ENCODE data around the gene LRRC63. TPM values are rescaled to one million over a fixed set of nuclear protein-coding genes. Genes with fewer than 3 reads are reported as not detected.

The LRRC63 gene
- total and polyA plus RNA-seq, 2 donors (not counting 3 experiments of a cell fraction or from before 2014, with no cell fraction given) = 0.04 TPM; not detected in 1

- dilution Hi-C loops (cut with MboI; ENCODE audit: extremely low pct_ligation_motif_present, low sequenced_read_pairs) = no loop called here
- no peak overlapping the region for H3K4me2 ChIP-seq (ENCODE audit: insufficient read depth, low read length)
- no peak for DNase-seq (ENCODE audit: low read depth, low spot score)
Measured at GRCh38 chr13:46317120-46317519, 105.4 kb downstream of the LRRC63 start.

More at GRCh38 chr13:46317120-46317519, 105.4 kb downstream of the LRRC63 start:
- Histone ChIP-seq H3K27ac (ENCODE audit: insufficient read depth, low read depth, low read length) (no peak overlapping the region), H4K20me1 (replicated peaks; ENCODE audit: control insufficient read depth, extremely low read depth, insufficient read depth, low read length) (no peaks in the 10 kb centered on the region), H3K9ac (replicated peaks; ENCODE audit: extremely low read depth, insufficient read depth, low read length) (no peak overlapping the region), H3K9me1 (replicated peaks; ENCODE audit: control insufficient read depth, extremely low read depth, insufficient read depth, low read length) (no peaks in the 10 kb centered on the region), H3K4me3 (replicated peaks in 1 of 3; ENCODE audit: insufficient read depth in 1 of 3, low read depth in 1 of 3, low read length in 3 of 3) (no peak overlapping the region), H3K4me1 (ENCODE audit: control insufficient read depth, extremely low read depth, insufficient read depth, low read length) (no peaks in the 10 kb centered on the region), H3K36me3 (ENCODE audit: control insufficient read depth in 2 of 2, extremely low read depth in 1 of 2, insufficient read depth in 2 of 2, low read length in 2 of 2) (no peaks in the 10 kb centered on the region), H3K27me3 (ENCODE audit: control insufficient read depth in 2 of 2, insufficient read depth in 2 of 2, low read length in 2 of 2) (peaks cover 3 to 9% of the 10 kb centered on the region in 2 experiments), H3K9me3 (replicated peaks; ENCODE audit: control insufficient read depth, insufficient read depth, low read length) (no peaks in the 10 kb centered on the region), H2AFZ (ENCODE audit: low read depth, low read length) (no peak overlapping the region), H3K79me2 (ENCODE audit: control insufficient read depth, insufficient read depth, low read length) (no peaks in the 10 kb centered on the region)
- CTCF ChIA-PET = interaction anchor here (0.8 to 1.7 kb wide), 6 partner anchors 18 to 509 kb away, joined by 3 to 12 read pairs (median 8); no protein-coding TSS in a partner anchor
- TF ChIP-seq GATA2 (IDR thresholded peaks at IDR 0.05; ENCODE audit: insufficient read depth, insufficient read length, low read depth, low read length) (no peak), POLR2A (IDR thresholded peaks at IDR 0.05; ENCODE audit: low read depth, low read length) (no peak), MYC (IDR thresholded peaks at IDR 0.05; ENCODE audit: low read depth, low read length) (no peak), POLR2AphosphoS5 (IDR thresholded peaks at IDR 0.05; ENCODE audit: insufficient read depth, low read depth, low read length) (no peak), EZH2 (IDR thresholded peaks at IDR 0.05; ENCODE audit: borderline replicate concordance, low read depth, low read length, severe bottlenecking) (no peak), JUN (IDR thresholded peaks at IDR 0.05; ENCODE audit: borderline replicate concordance, insufficient read depth, insufficient read length, low read depth) (no peak), FOS (IDR thresholded peaks at IDR 0.05; ENCODE audit: borderline replicate concordance, insufficient read depth, low read length) (no peak)
- TF ChIP-seq, protein P1, sequence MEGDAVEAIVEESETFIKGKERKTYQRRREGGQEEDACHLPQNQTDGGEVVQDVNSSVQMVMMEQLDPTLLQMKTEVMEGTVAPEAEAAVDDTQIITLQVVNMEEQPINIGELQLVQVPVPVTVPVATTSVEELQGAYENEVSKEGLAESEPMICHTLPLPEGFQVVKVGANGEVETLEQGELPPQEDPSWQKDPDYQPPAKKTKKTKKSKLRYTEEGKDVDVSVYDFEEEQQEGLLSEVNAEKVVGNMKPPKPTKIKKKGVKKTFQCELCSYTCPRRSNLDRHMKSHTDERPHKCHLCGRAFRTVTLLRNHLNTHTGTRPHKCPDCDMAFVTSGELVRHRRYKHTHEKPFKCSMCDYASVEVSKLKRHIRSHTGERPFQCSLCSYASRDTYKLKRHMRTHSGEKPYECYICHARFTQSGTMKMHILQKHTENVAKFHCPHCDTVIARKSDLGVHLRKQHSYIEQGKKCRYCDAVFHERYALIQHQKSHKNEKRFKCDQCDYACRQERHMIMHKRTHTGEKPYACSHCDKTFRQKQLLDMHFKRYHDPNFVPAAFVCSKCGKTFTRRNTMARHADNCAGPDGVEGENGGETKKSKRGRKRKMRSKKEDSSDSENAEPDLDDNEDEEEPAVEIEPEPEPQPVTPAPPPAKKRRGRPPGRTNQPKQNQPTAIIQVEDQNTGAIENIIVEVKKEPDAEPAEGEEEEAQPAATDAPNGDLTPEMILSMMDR (IDR thresholded peaks at IDR 0.05; ENCODE audit: extremely low read depth in 1 of 2, insufficient read depth in 1 of 2, low read depth in 1 of 2, low read length in 2 of 2) = no peak
- TF ChIP-seq, protein P2, sequence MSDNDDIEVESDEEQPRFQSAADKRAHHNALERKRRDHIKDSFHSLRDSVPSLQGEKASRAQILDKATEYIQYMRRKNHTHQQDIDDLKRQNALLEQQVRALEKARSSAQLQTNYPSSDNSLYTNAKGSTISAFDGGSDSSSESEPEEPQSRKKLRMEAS (IDR thresholded peaks at IDR 0.05; ENCODE audit: insufficient read depth, insufficient read length) = no peak
- no TSS peak for BruUV-seq (replicated peaks)
- no peak for FAIRE-seq
- intact Hi-C loops (cut with micrococcal nuclease) = no loop called here
- POLR2A ChIA-PET = no interaction called here
